IPS DF 6.9 (cell line): ENCODE results near the gene BRK1.
"Not testable (repeated sequence)": the region's sequence is repeated elsewhere in the genome, so short reads cannot be mapped to it uniquely, and the experiment has no call there.

Experiments used
- DNase-seq: peaks from one replicate; pipeline ENCODE4 v3.0.0-alpha.2; 2013; ENCODE audit warnings: low read depth, low spot score
- H3K27ac ChIP-seq: one replicate; pipeline ENCODE4 v1.5.1; 2013; ENCODE audit warnings: low read length, control low read depth
- H3K27me3 ChIP-seq: 2 replicates; pipeline ENCODE4 v1.6.1; 2013; ENCODE audit warnings: mild to moderate bottlenecking, low read length; ENCODE audit not compliant: control insufficient read depth, insufficient read depth
- H3K36me3 ChIP-seq: 2 replicates; pipeline ENCODE4 v1.6.1; 2013; ENCODE audit warnings: low read length; ENCODE audit not compliant: control insufficient read depth, insufficient read depth
- H3K4me1 ChIP-seq: 2 replicates; pipeline ENCODE4 v1.6.1; 2013; ENCODE audit warnings: low read length; ENCODE audit not compliant: control insufficient read depth, insufficient read depth
- H3K4me3 ChIP-seq: 2 replicates; pipeline ENCODE4 v1.5.1; 2013; ENCODE audit warnings: mild to moderate bottlenecking, low read length
- H3K9me3 ChIP-seq: 2 replicates; pipeline ENCODE4 v1.6.1; 2013; ENCODE audit warnings: low read length, inconsistent platforms; ENCODE audit not compliant: control insufficient read depth, insufficient read depth
- WGBS: extraction: QIAGEN DNeasy Blood & Tissue Kit; methylation state at CpG from one replicate; pipeline ENCODE4 v1.1.7; 2013; ENCODE audit warnings: mixed read lengths, missing lambda C conversion rate; ENCODE audit not compliant: insufficient read length, insufficient coverage; 5-methylcytosine and 5-hydroxymethylcytosine counted together

The BRK1 gene

DNA sequence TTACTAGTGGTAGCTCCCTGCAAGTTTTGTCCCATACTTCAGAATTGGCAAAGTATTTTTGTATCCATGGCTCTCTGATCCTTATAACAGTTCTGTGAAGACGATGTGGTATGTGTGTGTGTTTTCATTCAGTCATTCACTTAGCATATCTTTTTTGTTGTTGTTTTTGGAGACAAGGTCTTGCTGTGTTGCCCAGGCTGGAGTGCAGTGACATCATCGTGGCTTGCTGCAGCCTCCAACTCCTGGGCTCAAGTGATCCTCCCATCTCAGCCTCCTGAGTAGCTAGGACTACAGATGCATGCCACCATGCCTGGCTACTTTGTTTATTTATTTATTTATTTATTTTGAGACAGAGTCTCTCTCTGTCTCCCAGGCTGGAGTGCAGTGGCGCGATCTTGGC lies 60.7 kb downstream of the BRK1 start:
- not testable (repeated sequence) for H3K36me3 ChIP-seq, H3K4me3 ChIP-seq, H3K27me3 ChIP-seq, H3K4me1 ChIP-seq, H3K27ac ChIP-seq, DNase-seq, H3K9me3 ChIP-seq
- no CpG with 5 or more reads among the region's 4 CpGs for WGBS
